ENCODE data around the gene CDK14.
"Not testable (repeated sequence)": the region's sequence is repeated elsewhere in the genome, so short reads cannot be mapped to it uniquely, and the experiment has no call there.

CDK14 gene

GRCh38 chr7:90794234-90794633 is 198.1 kb downstream of the CDK14 start:
- DNase-seq (ENCODE audit: low read depth): not testable (repeated sequence)

DNA sequence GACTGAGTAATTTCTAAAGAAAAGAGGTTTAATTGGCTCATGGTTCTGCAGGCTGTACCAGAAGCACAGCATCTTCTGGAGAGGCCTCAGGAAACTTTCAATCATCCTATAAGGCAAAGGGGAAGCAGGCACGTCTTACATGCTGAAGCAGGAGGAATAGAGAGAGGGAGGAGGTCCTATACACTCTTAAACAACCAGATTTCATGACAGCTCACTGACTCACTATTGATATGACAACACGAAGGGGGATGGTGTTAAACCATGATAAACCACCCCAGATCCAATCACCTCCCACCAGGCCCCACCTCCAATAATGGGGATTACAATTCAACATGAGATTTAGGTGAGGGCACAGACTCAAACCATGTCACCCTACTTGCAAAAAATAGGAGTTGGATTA is 201.5 kb downstream of the CDK14 start:
- DNase-seq (ENCODE audit: low read depth): no peak

DNA sequence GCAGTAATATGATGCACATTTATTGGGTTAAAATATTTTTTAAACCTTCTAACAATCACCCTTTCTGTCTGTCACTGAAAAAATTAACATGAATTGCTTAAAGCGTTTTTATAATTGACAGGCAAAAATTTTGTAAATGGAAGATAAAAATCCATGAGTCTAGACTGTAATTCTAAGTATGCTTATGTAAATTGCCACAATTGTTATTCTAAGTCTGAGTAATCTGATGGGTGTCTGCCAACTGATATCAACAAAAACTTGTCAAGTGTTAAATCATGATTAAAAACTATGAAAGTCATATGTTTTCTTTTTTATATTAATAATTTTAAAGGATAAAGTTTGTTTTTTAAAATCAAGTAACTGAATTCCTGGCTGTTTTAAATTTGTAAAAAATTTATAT is 208.2 kb downstream of the CDK14 start:
- DNase-seq (ENCODE audit: low read depth): no peak

- not testable (repeated sequence) for DNase-seq (ENCODE audit: low read depth)
Observed at GRCh38 chr7:90815552-90815951, 219.4 kb downstream of the CDK14 start.

DNA sequence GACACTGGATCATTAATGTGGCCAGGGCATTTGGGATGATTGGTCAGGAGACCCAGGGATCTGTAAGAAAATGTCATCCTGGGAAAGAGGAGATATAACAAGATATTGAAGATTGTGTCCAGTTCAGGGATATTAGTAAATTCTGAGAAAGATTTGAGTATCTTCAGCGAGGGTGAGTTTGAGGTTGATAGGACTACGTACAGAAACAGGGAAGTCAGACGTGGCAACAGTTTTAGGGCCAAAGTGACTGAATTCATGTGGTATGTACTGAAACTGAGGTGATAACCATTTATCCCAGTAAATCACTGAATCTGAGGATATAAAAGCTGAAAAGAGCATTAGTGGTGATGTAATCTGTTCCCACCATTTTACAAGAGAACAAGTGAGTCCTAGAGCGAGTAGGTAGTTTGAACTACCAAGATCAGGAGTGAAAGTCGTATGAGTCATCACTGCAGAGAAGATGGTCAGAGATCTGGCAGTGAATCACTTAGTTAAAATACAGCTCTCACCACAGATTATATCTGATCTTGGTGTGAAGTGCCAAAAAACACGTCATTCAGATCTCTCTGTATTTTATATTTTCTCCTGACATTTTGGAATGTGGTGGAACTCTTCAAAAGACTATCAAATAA is 220.5 kb downstream of the CDK14 start:
- DNase-seq (ENCODE audit: low read depth): no peak

DNA sequence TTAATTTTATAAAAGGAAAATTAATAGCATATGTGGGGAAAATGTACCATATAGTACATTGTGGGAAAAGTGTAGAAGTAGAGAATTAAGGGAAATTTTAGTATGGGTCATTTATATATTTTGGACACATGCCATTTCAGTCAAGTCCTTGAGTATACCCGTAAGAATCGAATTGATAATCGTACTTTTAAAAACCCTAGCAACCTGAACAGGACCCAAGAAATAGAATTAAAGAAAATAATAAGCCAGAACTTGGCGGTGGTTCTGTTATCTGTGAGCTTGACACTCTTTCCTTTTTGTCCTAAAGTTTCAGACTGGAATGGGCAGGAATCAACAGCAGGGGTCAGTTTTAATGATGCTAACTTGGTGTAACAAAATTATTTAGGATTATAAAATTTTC is 221.0 kb downstream of the CDK14 start:
- no peak for DNase-seq (ENCODE audit: low read depth)

GRCh38 chr7:90817846-90818245 is 221.7 kb downstream of the CDK14 start:
- no peak for DNase-seq (ENCODE audit: low read depth)

DNA sequence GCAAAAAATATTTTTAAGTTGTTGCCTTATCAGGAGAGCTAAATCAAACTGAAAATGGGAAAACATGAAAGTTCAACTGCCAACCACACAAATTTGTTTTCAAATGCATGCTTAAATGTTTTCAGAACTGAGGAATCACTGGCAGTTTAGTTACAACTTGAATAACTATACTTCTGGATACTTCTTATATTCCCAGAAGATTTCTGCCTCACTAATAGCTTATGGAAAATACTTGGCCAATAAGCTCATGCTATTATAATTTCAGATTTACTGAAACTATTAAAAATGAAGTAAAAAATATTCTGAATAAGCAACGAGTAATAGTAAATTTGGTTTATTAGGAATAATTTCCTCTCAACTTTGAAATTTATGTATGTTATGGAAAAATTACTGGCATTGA is 222.2 kb downstream of the CDK14 start:
- no peak for DNase-seq (ENCODE audit: low read depth)

- DNase-seq (ENCODE audit: low read depth): no peak
Observed at GRCh38 chr7:90821961-90822620, 226.0 kb downstream of the CDK14 start.

- no peak for DNase-seq (ENCODE audit: low read depth)
Observed at GRCh38 chr7:90824386-90825307, 228.5 kb downstream of the CDK14 start.

- no peak for DNase-seq (ENCODE audit: low read depth)
Observed at GRCh38 chr7:90825779-90826178, 229.7 kb downstream of the CDK14 start.

DNA sequence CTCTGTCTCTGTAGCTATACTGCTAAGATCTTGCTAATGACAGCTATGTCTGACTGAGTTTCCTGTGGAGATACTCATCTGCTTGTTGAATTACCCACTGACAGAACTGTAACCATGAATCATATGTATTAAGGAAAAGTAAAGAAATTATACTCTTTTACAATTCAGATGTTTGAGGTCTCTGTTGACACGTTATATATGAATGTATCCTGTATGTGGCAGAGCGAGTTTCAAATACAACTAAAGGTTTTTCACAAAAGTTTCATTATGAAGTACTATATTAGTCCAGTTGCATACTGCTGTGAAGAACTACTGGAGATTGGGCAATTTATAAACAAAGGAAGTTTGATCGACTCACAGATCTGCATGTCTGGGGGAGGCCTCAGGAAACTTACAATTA is 232.5 kb downstream of the CDK14 start:
- DNase-seq (ENCODE audit: low read depth): no peak

DNA sequence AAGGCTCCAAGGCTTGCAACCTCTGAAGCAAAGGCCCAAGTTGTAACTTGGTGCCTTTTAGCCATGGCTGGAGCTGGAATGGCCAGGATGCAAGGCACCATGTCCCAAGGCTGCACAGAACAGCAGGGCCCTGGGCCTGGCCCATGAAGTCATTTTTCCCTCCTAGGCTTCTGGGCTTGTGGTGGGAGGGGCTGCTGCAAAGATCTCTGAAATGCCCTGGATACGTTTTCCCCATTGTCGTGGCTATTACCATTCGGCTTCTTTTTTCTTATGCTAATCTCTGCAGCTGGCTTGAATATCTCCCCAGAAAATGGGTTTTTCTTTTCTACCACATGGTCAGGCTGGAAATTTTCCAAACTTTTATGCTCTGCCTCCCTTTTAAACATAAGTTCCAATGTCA is 234.2 kb downstream of the CDK14 start:
- no peak for DNase-seq (ENCODE audit: low read depth)

- DNase-seq (ENCODE audit: low read depth): no peak
Observed at GRCh38 chr7:90832726-90833125, 236.6 kb downstream of the CDK14 start.

- DNase-seq (ENCODE audit: low read depth): no peak
Observed at GRCh38 chr7:90833443-90833842, 237.3 kb downstream of the CDK14 start.

DNA sequence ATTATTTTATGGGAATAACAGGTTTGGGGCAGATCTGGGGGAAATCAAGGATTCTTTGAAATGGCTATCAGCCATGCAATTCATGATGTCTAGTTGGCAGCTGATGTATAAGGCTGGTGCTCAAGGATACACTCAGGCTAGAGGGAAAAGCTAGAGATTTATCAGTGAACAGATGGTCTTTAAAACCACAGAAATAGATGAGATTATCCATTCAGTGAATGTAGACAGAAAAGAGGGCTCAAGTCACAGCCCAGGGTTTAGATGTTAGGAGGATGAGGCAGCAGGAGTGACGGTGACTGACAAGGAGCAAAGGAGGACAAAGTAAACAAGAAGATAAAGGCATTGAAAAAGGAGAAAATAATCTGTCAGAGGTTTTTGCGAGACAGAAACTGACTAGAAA is 238.7 kb downstream of the CDK14 start:
- DNase-seq (ENCODE audit: low read depth): no peak

- DNase-seq (ENCODE audit: low read depth): no peak
Observed at GRCh38 chr7:90835861-90836260, 239.7 kb downstream of the CDK14 start.

DNA sequence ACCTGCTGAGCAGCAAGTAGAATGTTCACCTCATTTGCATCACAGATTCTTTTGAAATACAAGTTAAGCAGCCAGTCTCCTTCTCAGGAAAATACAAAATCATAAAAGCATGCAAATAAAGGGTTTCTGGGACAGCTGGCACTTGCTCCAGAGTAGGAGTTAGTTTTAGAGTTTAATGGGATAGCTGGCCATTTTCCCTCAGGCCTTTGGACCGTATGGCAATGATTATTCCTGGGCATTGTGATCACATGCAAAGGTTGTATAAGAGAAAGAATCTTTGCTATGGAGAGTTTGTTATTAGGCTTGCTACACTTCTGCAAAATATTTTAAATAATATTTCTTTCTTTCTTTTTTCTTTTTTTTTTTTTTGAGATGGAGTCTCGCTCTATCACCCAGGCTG is 240.8 kb downstream of the CDK14 start:
- DNase-seq (ENCODE audit: low read depth): no peak

DNA sequence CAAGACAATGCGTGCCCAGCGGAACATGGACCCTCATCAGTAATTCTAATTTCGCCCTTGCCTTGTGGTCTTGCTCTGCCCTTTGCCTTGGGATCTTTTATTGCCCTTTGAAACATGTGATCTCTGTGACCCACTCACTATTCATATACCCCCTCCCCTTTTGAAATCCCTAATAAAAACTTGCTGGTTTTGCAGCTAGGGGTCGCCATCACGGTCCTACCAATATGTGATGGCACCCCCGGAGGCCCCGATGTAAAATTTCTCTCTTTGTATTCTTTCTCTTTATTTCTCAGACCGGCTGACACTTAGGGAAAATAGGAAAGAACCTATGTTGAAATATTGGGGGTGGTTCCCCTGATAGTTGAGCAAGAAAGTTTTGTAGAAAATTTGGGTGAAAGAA is 242.7 kb downstream of the CDK14 start:
- DNase-seq (ENCODE audit: low read depth): no peak

GRCh38 chr7:90839316-90839715 is 243.2 kb downstream of the CDK14 start:
- DNase-seq (ENCODE audit: low read depth): no peak

GRCh38 chr7:90839727-90840291 is 243.7 kb downstream of the CDK14 start:
- DNase-seq (ENCODE audit: low read depth): no peak

- no peak for DNase-seq (ENCODE audit: low read depth)
Observed at GRCh38 chr7:90841759-90842429, 245.8 kb downstream of the CDK14 start.

Data from activated T-helper 9 cell treated with anti-CD3 and anti-CD28 coated beads, Interleukin-2, amount 50 U/mL, for 16 hours (primary cell).